Left ventricle myocardium inferior (tissue), 1 donor: ENCODE measurements around the gene SLC35A3. TPM values are rescaled to one million over a fixed set of nuclear protein-coding genes. Genes with fewer than 3 reads are reported as not detected.

Source experiments
- DNase-seq: peaks from one replicate; pipeline ENCODE4 v3.0.0-alpha.2; 2020
- H3K27ac ChIP-seq: fragments of 200-600 bp; replicated peaks from 2 replicates; pipeline ENCODE4 v1.8.0; 2021
- H3K27me3 ChIP-seq: fragments of 200-600 bp; 2 replicates; pipeline ENCODE4 v1.8.0; 2021; ENCODE audit warnings: low read depth
- H3K36me3 ChIP-seq: fragments of 200-600 bp; 2 replicates; pipeline ENCODE4 v1.8.0; 2021
- H3K4me1 ChIP-seq: fragments of 200-600 bp; 2 replicates; pipeline ENCODE4 v1.8.0; 2021
- H3K4me3 ChIP-seq: fragments of 200-600 bp; 2 replicates; pipeline ENCODE4 v1.8.0; 2021; ENCODE audit warnings: mild to moderate bottlenecking, moderate library complexity
- H3K9me3 ChIP-seq: fragments of 200-600 bp; replicated peaks from 2 replicates; pipeline ENCODE4 v1.8.0; 2021
- CTCF ChIP-seq: fragments of 200-600 bp; IDR thresholded peaks from 2 replicates; pipeline ENCODE4 v1.8.0; 2021; ENCODE audit warnings: antibody characterized with exemption, mild to moderate bottlenecking, borderline replicate concordance
- intact Hi-C: fragments of 100-400 bp; cut with micrococcal nuclease; formaldehyde crosslinking; loops from one replicate; pipeline ENCODE4 v1.11.0; 2022
- total RNA-seq: library from RNA; stranded (reverse); fragmentation: NEBNext Ultra II Directional; extraction: Animal tissue kit (Norgen Biotek cat#: 25700); gene quantifications from one replicate; pipeline ENCODE4 v1.2.1, GENCODE V29; 2021
- donor health status: DM: no; HTN: yes; CAD: no; lungs with severe emphysema.

Gene SLC35A3
- total RNA-seq, 1 donor from 2014 or later = 7.7 TPM

GRCh38 chr1:99943223-99943794 is 26.5 kb upstream of the SLC35A3 start:
- no peak for TF ChIP-seq CTCF
- Histone ChIP-seq H3K27me3 (no peaks in the 10 kb centered on the region), H3K4me3 (no peak overlapping the region), H3K27ac (no peak overlapping the region), H3K36me3 (no peaks in the 10 kb centered on the region), H3K4me1 (no peaks in the 10 kb centered on the region), H3K9me3 (no peaks in the 10 kb centered on the region)
- intact Hi-C loops = no loop called here
- DNase-seq = no peak

GRCh38 chr1:99944192-99944591 is 25.6 kb upstream of the SLC35A3 start:
- intact Hi-C loops = no loop called here
- Histone ChIP-seq H3K36me3 (no peaks in the 10 kb centered on the region), H3K27me3 (no peaks in the 10 kb centered on the region), H3K27ac (no peak overlapping the region), H3K4me1 (no peaks in the 10 kb centered on the region), H3K4me3 (no peak overlapping the region), H3K9me3 (no peaks in the 10 kb centered on the region)
- no peak for TF ChIP-seq CTCF
- DNase-seq = no peak

GRCh38 chr1:99945174-99945573 is 24.6 kb upstream of the SLC35A3 start:
- Histone ChIP-seq H3K4me1 (no peaks in the 10 kb centered on the region), H3K9me3 (no peaks in the 10 kb centered on the region), H3K36me3 (no peaks in the 10 kb centered on the region), H3K27me3 (no peaks in the 10 kb centered on the region), H3K4me3 (no peak overlapping the region), H3K27ac (no peak overlapping the region)
- TF ChIP-seq CTCF = no peak
- intact Hi-C loops = no loop called here
- DNase-seq = no peak

GRCh38 chr1:99950486-99950885 is 19.3 kb upstream of the SLC35A3 start:
- intact Hi-C loops = no loop called here
- Histone ChIP-seq H3K9me3 (peaks cover 4% of the 10 kb centered on the region), H3K4me3 (no peak overlapping the region), H3K4me1 (no peaks in the 10 kb centered on the region), H3K27ac (no peak overlapping the region), H3K36me3 (no peaks in the 10 kb centered on the region), H3K27me3 (no peaks in the 10 kb centered on the region)
- TF ChIP-seq CTCF = no peak
- no peak for DNase-seq

- no peaks in the 10 kb centered on the region for H3K4me1 ChIP-seq
- no peak for TF ChIP-seq CTCF
- H3K27ac ChIP-seq = no peak overlapping the region
- intact Hi-C loops = no loop called here
- no peak for DNase-seq
- no peak overlapping the region for H3K4me3 ChIP-seq
- H3K27me3 ChIP-seq = no peaks in the 10 kb centered on the region
- H3K9me3 ChIP-seq = peaks cover 6% of the 10 kb centered on the region
- no peaks in the 10 kb centered on the region for H3K36me3 ChIP-seq
These were observed 17.3 kb upstream of the SLC35A3 start for GRCh38 chr1:99952522-99952921.

GRCh38 chr1:99955375-99955774 is 14.4 kb upstream of the SLC35A3 start:
- TF ChIP-seq CTCF = no peak
- H3K9me3 ChIP-seq = peaks cover 6% of the 10 kb centered on the region
- no peak overlapping the region for H3K4me3 ChIP-seq
- H3K27ac ChIP-seq = no peak overlapping the region
- no peaks in the 10 kb centered on the region for H3K36me3 ChIP-seq
- no peaks in the 10 kb centered on the region for H3K27me3 ChIP-seq
- intact Hi-C loops = no loop called here
- no peak for DNase-seq
- H3K4me1 ChIP-seq = no peaks in the 10 kb centered on the region
